ENCODE results near the gene UBXN7. TPM values are rescaled to one million over a fixed set of nuclear protein-coding genes. Genes with fewer than 3 reads are reported as not detected.
"Not testable (repeated sequence)": the region's sequence is repeated elsewhere in the genome, so short reads cannot be mapped to it uniquely, and the experiment has no call there.

Gene UBXN7
- total RNA-seq, 1 experiment from 2014 or later, result 64.7 TPM

- Mint-ChIP-seq H3K9me3 (ENCODE audit: unreplicated experiment) (no peaks in the 10 kb centered on the region), H3K4me3 (ENCODE audit: unreplicated experiment) (peak overlapping the region; percentile 22), H3K27me3 (ENCODE audit: insufficient read depth, unreplicated experiment) (no peaks in the 10 kb centered on the region), H3K27ac (ENCODE audit: low read depth, unreplicated experiment) (no peak overlapping the region), H3K36me3 (ENCODE audit: insufficient read depth, unreplicated experiment) (peaks cover 17% of the 10 kb centered on the region), H3K4me1 (ENCODE audit: insufficient read depth, unreplicated experiment) (no peaks in the 10 kb centered on the region)
- intact Hi-C loops (cut with micrococcal nuclease), result no loop called here
- ChIA-PET POLR2A (interaction anchor here (1.4 to 4.5 kb wide), 3 partner anchors 17 to 32 kb away, joined by 3 to 72 read pairs (median 6); partner anchors contain the start of gene TM4SF19), CTCF (no interaction called here)
- DNase-seq (ENCODE audit: unreplicated experiment), result no peak
- BruUV-seq (replicated peaks), result no TSS peak
- no peak for TF ChIP-seq CTCF (IDR thresholded peaks at IDR 0.05; ENCODE audit: unreplicated experiment)
Observed at GRCh38 chr3:196321162-196321561, 111.1 kb downstream of the UBXN7 start.

- H3K36me3 Mint-ChIP-seq (ENCODE audit: insufficient read depth, unreplicated experiment), result peaks cover 8% of the 10 kb centered on the region
- CTCF ChIA-PET, result interaction anchor here (0.7 to 1.2 kb wide), 3 partner anchors 12 to 230 kb away, joined by 3 read pairs; no protein-coding TSS in a partner anchor
- no peak for TF ChIP-seq CTCF (IDR thresholded peaks at IDR 0.05; ENCODE audit: unreplicated experiment)
- H3K27ac Mint-ChIP-seq (ENCODE audit: low read depth, unreplicated experiment), result peak overlapping the region; percentile 85
- DNase-seq (ENCODE audit: unreplicated experiment), result peak; percentile 77
- POLR2A ChIA-PET, result interaction anchor here (0.6 to 4.5 kb wide), 7 partner anchors 8 to 266 kb away, joined by 3 to 72 read pairs (median 3); partner anchors contain the start of genes PCYT1A and TM4SF19
- no peaks in the 10 kb centered on the region for H3K9me3 Mint-ChIP-seq (ENCODE audit: unreplicated experiment)
- no peaks in the 10 kb centered on the region for H3K4me1 Mint-ChIP-seq (ENCODE audit: insufficient read depth, unreplicated experiment)
- intact Hi-C loops (cut with micrococcal nuclease), result no loop called here
- no TSS peak for BruUV-seq (replicated peaks)
- H3K27me3 Mint-ChIP-seq (ENCODE audit: insufficient read depth, unreplicated experiment), result no peaks in the 10 kb centered on the region
- H3K4me3 Mint-ChIP-seq (ENCODE audit: unreplicated experiment), result peak overlapping the region; percentile 10
Observed at GRCh38 chr3:196320137-196320536, 112.1 kb downstream of the UBXN7 start.

GRCh38 chr3:196317687-196318467 lies 114.3 kb downstream of the UBXN7 start, which contains the start of gene DYNLT2B:
Gene DYNLT2B (minus strand): TSS chr3:196318240. CDS start chr3:196318152, 88 bp downstream.
- Mint-ChIP-seq H3K27ac (ENCODE audit: low read depth, unreplicated experiment) (peak within 1 kb of the TSS; percentile 95), H3K9me3 (ENCODE audit: unreplicated experiment) (no peaks in the 10 kb centered on the region), H3K27me3 (ENCODE audit: insufficient read depth, unreplicated experiment) (no peaks in the 10 kb centered on the region), H3K4me1 (ENCODE audit: insufficient read depth, unreplicated experiment) (no peaks in the 10 kb centered on the region), H3K36me3 (ENCODE audit: insufficient read depth, unreplicated experiment) (peaks cover 18% of the 10 kb centered on the region), H3K4me3 (ENCODE audit: unreplicated experiment) (peak within 1 kb of the TSS; percentile 94)
- no peak for TF ChIP-seq CTCF (IDR thresholded peaks at IDR 0.05; ENCODE audit: unreplicated experiment)
- TSS peak; percentile 18 for BruUV-seq (replicated peaks)
- DNase-seq (ENCODE audit: unreplicated experiment), result peak; percentile 87
- intact Hi-C loops (cut with micrococcal nuclease), result loop anchor here (1.0 to 5.0 kb wide), 2 partner anchors 114 to 184 kb away; partner anchors contain the start of genes RNF168 and UBXN7
- ChIA-PET POLR2A (interaction anchor here (0.6 to 4.5 kb wide), 22 partner anchors 9 to 417 kb away, joined by 3 to 72 read pairs (median 4); partner anchors contain the start of genes FBXO45, RNF168, TM4SF19 and UBXN7), CTCF (interaction anchor here (0.6 to 0.9 kb wide), 2 partner anchors 11 to 52 kb away, joined by 3 read pairs; no protein-coding TSS in a partner anchor)

- Mint-ChIP-seq H3K27ac (ENCODE audit: low read depth, unreplicated experiment) (peak overlapping the region; percentile 95), H3K36me3 (ENCODE audit: insufficient read depth, unreplicated experiment) (peaks cover 11% of the 10 kb centered on the region), H3K4me3 (ENCODE audit: unreplicated experiment) (peak overlapping the region; percentile 94)
- H3K9me3 Mint-ChIP-seq (ENCODE audit: unreplicated experiment); H3K27me3 Mint-ChIP-seq (ENCODE audit: insufficient read depth, unreplicated experiment); DNase-seq (ENCODE audit: unreplicated experiment); H3K4me1 Mint-ChIP-seq (ENCODE audit: insufficient read depth, unreplicated experiment); BruUV-seq (replicated peaks): not testable (repeated sequence)
- intact Hi-C loops (cut with micrococcal nuclease), result loop anchor here (5.0 kb wide), 1 partner anchor 185 kb away; the partner anchor contains the start of gene RNF168
- ChIA-PET POLR2A (interaction anchor here (0.6 to 4.5 kb wide), 18 partner anchors 8 to 405 kb away, joined by 3 to 72 read pairs (median 4); partner anchors contain the start of genes FBXO45, RNF168, TM4SF19 and UBXN7), CTCF (interaction anchor here (0.6 to 0.9 kb wide), 2 partner anchors 10 to 51 kb away, joined by 3 read pairs; no protein-coding TSS in a partner anchor)
Observed at GRCh38 chr3:196316799-196317686, 115.2 kb downstream of the UBXN7 start.

All from MCF 10A (cell line).